SHP77 treated with DMSO at 0.1 percent for 48 hours (cell line): Measurements from ENCODE around the gene CBFA2T2.
"Not testable (repeated sequence)": the region's sequence is repeated elsewhere in the genome, so short reads cannot be mapped to it uniquely, and the experiment has no call there.

ENCODE experiments used
- DNase-seq: peaks from one replicate; lab custom pipeline; 2025; lab: John Stamatoyannopoulos, UW

CBFA2T2 gene

GRCh38 chr20:33575282-33575681 lies 85.4 kb downstream of the CBFA2T2 start:
- DNase-seq = no peak

GRCh38 chr20:33576432-33577125 lies 86.7 kb downstream of the CBFA2T2 start:
- no peak for DNase-seq

GRCh38 chr20:33578510-33578909 lies 88.6 kb downstream of the CBFA2T2 start:
- no peak for DNase-seq

- DNase-seq = no peak
These were observed 93.2 kb downstream of the CBFA2T2 start for GRCh38 chr20:33583143-33583542.

DNA sequence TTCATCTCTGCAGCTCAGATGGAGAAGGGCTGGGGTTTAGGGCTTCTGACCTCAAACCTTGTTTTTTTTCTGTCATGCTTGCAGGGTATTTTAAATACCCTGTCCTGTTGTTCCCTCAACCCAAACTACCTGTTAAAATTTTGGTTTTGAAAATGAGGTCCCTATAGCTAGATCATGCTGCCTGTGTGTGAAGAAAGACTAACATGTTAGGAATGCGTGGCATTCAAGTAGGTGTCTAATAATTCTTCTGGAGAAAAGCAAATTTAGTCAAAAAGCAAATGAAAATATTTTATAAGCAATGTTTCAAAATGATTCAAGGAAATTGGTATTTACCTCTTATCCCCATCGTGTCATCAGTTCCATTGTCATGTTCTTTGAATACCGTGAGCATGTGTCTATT lies 95.1 kb downstream of the CBFA2T2 start:
- DNase-seq = no peak

DNA sequence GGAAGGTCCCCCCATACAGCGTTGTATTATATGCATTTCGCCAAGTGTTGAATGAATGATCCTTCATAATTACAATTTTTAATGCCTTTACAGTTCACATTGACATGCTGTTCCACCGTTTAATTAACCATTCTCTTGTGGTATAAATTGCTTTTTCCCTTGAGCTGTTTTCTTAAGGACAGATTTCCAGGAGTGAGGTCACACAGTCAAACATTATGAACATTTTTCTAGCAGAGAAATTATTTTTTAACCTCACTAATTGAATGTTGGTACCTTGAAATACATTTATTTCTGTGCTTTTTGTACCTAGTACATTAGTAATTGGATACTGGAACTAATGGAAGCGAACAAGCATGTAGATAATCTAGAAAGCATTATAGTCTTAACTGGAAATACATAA lies 95.5 kb downstream of the CBFA2T2 start:
- no peak for DNase-seq

GRCh38 chr20:33589059-33589458 lies 99.2 kb downstream of the CBFA2T2 start:
- no peak for DNase-seq

GRCh38 chr20:33591901-33592300 lies 102.0 kb downstream of the CBFA2T2 start:
- not testable (repeated sequence) for DNase-seq

DNA sequence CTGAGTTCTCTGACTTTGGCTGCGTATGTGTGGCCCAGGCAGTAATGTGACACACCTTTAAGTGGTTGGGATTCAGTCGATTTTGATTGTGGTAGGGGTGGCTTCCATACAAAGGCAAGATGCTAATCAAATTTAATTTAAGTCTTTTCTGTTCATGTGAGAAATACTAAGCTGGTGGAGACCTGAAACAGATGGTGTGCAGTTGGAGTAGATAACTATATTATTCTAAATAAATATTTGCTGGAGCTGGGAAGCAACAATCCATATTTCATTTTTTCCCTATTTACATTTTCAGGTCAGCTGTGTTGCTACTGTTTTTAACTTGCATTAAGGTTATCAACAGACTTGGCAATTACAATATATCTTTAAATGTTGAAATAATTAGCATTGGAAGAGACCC lies 104.8 kb downstream of the CBFA2T2 start:
- DNase-seq = no peak

GRCh38 chr20:33600414-33600813 lies 110.5 kb downstream of the CBFA2T2 start:
- no peak for DNase-seq

GRCh38 chr20:33600981-33601380 lies 111.1 kb downstream of the CBFA2T2 start:
- no peak for DNase-seq

DNA sequence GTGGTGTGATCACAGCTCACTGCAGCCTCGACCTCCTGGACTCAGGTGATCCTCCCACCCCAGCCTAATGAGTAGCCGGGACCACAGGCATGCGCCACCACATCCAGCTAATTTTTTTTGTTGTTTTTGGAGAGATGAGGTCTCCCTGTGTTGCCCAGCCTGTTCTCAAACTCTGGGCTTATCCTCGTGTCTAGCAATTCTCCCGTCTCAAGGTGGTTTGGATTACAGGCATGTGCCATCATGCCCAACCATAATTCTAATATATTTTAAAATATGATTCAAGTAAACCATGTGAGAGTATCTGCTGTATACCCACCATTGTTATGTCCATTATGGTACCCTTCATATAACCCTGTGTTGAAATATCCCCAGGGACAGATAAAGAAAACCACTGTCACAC lies 112.0 kb downstream of the CBFA2T2 start:
- DNase-seq = no peak

GRCh38 chr20:33602826-33603590 lies 113.1 kb downstream of the CBFA2T2 start:
- no peak for DNase-seq

- DNase-seq = no peak
These were observed 114.4 kb downstream of the CBFA2T2 start for GRCh38 chr20:33604084-33604990.

- DNase-seq = no peak
These were observed 115.1 kb downstream of the CBFA2T2 start for GRCh38 chr20:33604991-33605370.

GRCh38 chr20:33606118-33606771 lies 116.3 kb downstream of the CBFA2T2 start:
- no peak for DNase-seq

DNA sequence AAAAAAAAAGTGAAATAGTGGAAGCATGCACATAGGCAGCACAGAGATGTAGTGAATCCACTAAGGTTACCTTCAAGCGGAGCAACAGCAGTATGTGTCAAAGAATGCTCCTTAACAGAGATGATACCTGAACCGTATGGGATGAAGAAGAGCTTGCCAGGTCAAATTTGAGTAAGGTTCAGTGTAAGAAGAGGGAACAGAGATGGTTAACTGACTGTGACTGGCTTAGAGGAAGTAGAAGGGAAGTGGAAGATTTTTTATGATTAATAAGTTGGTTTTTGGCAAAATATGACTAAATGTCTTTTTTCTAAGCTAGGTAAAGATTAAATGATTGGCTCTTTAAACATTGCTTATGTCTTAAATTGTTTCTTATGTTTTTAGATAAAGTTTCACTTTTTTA lies 119.6 kb downstream of the CBFA2T2 start:
- DNase-seq = no peak

- DNase-seq = no peak
These were observed 121.2 kb downstream of the CBFA2T2 start for GRCh38 chr20:33611106-33611505.

DNA sequence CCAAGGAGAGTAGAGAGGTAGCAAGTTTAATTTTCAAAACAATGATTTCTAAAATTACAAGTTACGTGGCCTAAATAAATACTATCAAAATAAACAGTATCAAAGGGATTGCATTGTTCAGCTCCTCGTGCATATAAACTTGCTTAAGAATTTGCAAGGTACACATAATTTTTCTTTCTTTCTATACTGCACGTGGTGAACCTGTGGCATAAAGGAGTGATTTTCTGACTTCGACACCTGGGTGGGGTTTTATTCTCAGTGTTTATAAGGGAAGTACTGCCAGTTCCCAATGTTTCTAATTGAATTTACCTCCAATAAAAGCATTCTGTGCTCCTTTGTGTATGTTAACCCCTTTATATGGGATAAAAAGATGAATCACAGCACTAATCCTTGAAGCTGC lies 122.1 kb downstream of the CBFA2T2 start:
- DNase-seq = no peak

- no peak for DNase-seq
These were observed 132.0 kb downstream of the CBFA2T2 start for GRCh38 chr20:33621717-33622400.

- DNase-seq = no peak
These were observed 132.9 kb downstream of the CBFA2T2 start for GRCh38 chr20:33622705-33623365.
